GM12801 (cell line): ENCODE measurements around the gene VPS4B.

Experiments used
- CTCF ChIP-seq: IDR thresholded peaks from one replicate; pipeline ENCODE4 v1.5.1; 2011; ENCODE audit warnings: control low read depth; ENCODE audit not compliant: insufficient read length; ENCODE audit errors: extremely low read depth

Gene VPS4B

DNA sequence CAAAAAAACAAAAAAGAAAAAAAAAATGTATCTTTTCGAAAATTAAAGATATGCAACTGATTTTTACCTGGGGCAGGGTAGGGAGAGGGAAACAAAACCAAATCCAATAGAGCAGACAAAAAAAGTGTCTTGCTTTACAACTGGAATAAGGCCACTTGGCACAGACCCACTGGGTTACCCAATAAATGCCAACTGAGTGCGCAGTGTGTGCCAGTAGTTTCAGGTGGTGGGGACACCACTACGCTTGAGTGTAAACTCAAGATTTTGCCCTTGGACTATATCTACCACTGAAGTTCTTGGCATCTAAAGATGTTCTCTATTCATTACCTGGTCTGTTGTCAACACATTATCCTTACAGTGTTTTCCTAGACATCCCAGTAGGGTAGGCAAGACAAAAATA lies 16.3 kb downstream of the VPS4B start:
- no peak for TF ChIP-seq CTCF

DNA sequence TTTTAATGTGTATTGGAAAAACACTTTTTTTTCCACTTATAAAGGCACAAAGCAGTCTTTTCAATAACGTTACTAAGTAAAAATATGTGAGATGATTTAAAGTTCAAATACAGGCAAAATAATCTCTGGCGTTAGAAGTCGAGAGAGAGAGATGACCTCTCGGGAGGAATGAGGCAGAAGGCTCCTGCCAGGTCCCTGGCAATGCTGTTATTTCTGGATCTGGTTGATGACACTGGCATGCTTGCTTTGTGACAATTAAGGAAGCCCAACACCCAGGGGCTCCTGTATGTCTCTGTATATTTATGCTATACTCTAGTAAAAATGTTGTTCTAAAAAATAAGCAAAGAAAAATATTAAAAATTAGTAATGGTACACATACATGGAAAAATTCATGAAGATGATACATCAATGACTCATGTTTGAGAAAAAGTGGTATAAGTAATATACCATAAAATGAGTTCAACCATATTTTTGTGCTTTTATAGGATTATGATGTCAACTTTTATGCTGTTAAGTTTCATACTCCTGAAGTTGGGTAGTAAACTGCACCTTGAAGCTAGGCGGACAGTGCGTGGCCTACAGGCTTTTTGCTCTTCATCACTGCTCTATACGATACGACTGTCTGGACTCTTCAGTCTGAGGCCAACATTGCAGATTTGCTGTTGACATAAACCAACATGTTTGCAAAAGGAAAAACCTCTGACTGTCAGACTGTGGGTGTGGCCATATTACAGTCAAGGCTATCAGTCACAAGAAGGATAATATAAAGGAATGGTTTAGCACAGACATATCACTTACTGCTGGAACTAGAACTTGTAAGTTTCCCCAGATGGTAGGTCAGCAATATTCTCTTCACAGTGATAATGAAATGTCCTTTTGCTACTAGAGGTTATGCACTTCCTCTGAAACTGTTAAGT lies 19.8 kb downstream of the VPS4B start:
- no peak for TF ChIP-seq CTCF

DNA sequence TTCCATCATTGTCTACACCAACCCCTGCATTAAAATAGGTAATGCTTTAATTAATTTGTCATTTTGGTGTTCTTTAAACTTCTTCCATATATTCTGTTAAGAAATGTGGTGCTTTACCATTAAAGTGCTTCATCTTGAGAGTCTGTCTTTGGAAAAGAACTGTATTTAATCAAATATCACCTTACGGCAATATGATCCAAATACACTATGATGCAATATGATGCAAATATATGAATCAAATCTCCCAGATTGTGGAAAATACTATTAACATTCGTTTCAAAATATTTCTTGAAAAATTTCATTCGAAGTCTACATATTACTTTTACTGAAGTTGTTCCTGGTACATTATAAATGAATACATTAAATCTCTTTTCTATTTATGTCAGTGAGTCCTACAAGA lies 23.0 kb downstream of the VPS4B start:
- no peak for TF ChIP-seq CTCF

DNA sequence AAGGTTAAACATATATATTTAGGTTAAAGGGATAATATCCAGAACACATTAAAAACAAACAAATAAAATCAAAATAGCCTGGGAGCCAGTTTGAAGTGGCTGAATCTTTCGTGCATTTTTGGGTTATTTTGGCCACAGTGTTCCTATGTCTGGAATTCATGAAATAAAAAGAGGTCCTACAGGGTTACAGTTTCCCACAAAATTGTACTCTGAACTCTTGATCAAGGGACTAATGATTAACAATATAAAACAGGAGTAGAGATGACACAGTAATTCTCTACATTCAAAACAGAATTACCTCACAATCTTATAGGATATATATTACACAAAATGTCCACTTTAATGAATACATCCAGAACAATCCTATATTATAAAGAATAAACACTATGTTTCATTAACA lies 24.9 kb downstream of the VPS4B start:
- TF ChIP-seq CTCF: no peak

DNA sequence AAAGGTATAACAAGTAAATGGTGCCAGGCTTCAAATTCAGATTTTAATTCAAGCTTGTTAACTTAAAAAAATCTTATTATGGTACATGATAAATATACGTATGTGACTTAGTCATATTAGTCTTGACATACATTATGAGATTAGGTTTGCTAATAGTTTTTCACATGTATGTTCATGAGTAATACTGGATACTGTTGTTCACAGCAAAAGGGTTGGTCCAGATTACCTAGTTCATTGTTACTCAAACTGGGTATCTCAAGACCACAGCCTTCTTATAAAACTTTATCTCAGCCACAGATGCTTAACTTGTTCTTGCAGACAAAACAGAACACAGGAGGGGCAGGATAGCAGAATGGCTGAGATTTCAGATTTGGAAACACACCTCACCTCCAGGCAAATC lies 26.8 kb downstream of the VPS4B start:
- no peak for TF ChIP-seq CTCF

- TF ChIP-seq CTCF: no peak
Observed at GRCh38 chr18:63394954-63395353, 27.3 kb downstream of the VPS4B start.

- no peak for TF ChIP-seq CTCF
Observed at GRCh38 chr18:63387861-63388260, 34.4 kb downstream of the VPS4B start.
